HEK293T (cell line): ENCODE data around the gene NID2.

Source experiments
- CTCF ChIA-PET: fragments of 350-600 bp; formaldehyde crosslinking; extraction: SDS; loops from one replicate; lab custom pipeline; 2021; ENCODE audit warnings: antibody characterized with exemption, inconsistent platforms; lab: Yijun Ruan, JAX
- POLR2A ChIA-PET: fragments of 350-600 bp; formaldehyde crosslinking; extraction: SDS; loops from one replicate; lab custom pipeline; 2020; ENCODE audit warnings: antibody characterized with exemption, inconsistent platforms; lab: Yijun Ruan, JAX
- DNase-seq: peaks from one replicate; pipeline ENCODE4 v3.0.0; 2012; ENCODE audit warnings: mixed read lengths; ENCODE audit errors: extremely low spot score
- ARNT ChIP-seq: fragments of 450-650 bp; IDR thresholded peaks from 2 replicates; pipeline ENCODE4 v1.6.1; 2017; ENCODE audit warnings: mild to moderate bottlenecking
- BHLHE40 ChIP-seq: fragments of 450-650 bp; IDR thresholded peaks from 2 replicates; pipeline ENCODE4 v1.6.1; 2016; ENCODE audit warnings: mild to moderate bottlenecking, moderate library complexity, borderline replicate concordance
- CTBP1 ChIP-seq: fragments of 450-650 bp; IDR thresholded peaks from 2 replicates; pipeline ENCODE4 v1.6.1; 2016; ENCODE audit warnings: borderline replicate concordance
- ELF4 ChIP-seq: fragments of 450-650 bp; IDR thresholded peaks from 2 replicates; pipeline ENCODE4 v1.6.1; 2017; ENCODE audit warnings: antibody characterized with exemption
- FOXA1 ChIP-seq: fragments of 450-650 bp; IDR thresholded peaks from 2 replicates; pipeline ENCODE4 v1.6.1; 2016; ENCODE audit warnings: mild to moderate bottlenecking
- FOXK2 ChIP-seq: fragments of 450-650 bp; IDR thresholded peaks from 2 replicates; pipeline ENCODE4 v1.6.1; 2016; ENCODE audit warnings: mild to moderate bottlenecking
- FOXM1 ChIP-seq: fragments of 450-650 bp; IDR thresholded peaks from 2 replicates; pipeline ENCODE4 v1.6.1; 2017; ENCODE audit warnings: mild to moderate bottlenecking, borderline replicate concordance
- HDGF ChIP-seq: fragments of 450-650 bp; IDR thresholded peaks from 2 replicates; pipeline ENCODE4 v1.6.1; 2017; ENCODE audit warnings: antibody characterized with exemption, borderline replicate concordance
- L3MBTL2 ChIP-seq: fragments of 450-650 bp; conservative IDR thresholded peaks from 2 replicates; pipeline ENCODE4 v1.6.1; 2016; ENCODE audit warnings: mild to moderate bottlenecking
- LEF1 ChIP-seq: fragments of 450-650 bp; IDR thresholded peaks from 2 replicates; pipeline ENCODE4 v1.6.1; 2017; ENCODE audit warnings: mild to moderate bottlenecking, borderline replicate concordance
- NFRKB ChIP-seq: fragments of 450-650 bp; IDR thresholded peaks from 2 replicates; pipeline ENCODE4 v1.6.1; 2016; ENCODE audit warnings: mild to moderate bottlenecking, moderate library complexity
- PKNOX1 ChIP-seq: fragments of 450-650 bp; IDR thresholded peaks from 2 replicates; pipeline ENCODE4 v1.6.1; 2016
- SP1 ChIP-seq: fragments of 450-650 bp; IDR thresholded peaks from 2 replicates; pipeline ENCODE4 v1.6.1; 2017
- SUZ12 ChIP-seq: fragments of 450-650 bp; IDR thresholded peaks from 2 replicates; pipeline ENCODE4 v1.6.1; 2016; ENCODE audit warnings: mild to moderate bottlenecking
- TARDBP ChIP-seq: fragments of 450-650 bp; IDR thresholded peaks from 2 replicates; pipeline ENCODE4 v1.6.1; 2016
- ZNF384 ChIP-seq: fragments of 450-650 bp; IDR thresholded peaks from 2 replicates; pipeline ENCODE4 v1.6.1; 2016

The NID2 gene

GRCh38 chr14:52039124-52039815, 29.6 kb downstream of the NID2 start:
- DNase-seq = no peak
- POLR2A ChIA-PET = no interaction called here
- CTCF ChIA-PET = no interaction called here
- TF ChIP-seq ELF4 (no peak), BHLHE40 (no peak), FOXM1 (no peak), L3MBTL2 (no peak), TARDBP (no peak), NFRKB (no peak), SUZ12 (no peak), FOXK2 (no peak), LEF1 (no peak)

GRCh38 chr14:52033101-52033642, 35.7 kb downstream of the NID2 start:
- no peak for TF ChIP-seq BHLHE40
- TF ChIP-seq FOXM1 = no peak
- TF ChIP-seq SUZ12 = no peak
- no peak for TF ChIP-seq PKNOX1
- no peak for TF ChIP-seq ELF4
- POLR2A ChIA-PET = interaction anchor here (0.7 kb wide), 1 partner anchor 408 kb away, joined by 3 read pairs; no protein-coding TSS in a partner anchor
- DNase-seq = no peak
- CTCF ChIA-PET = interaction anchor here (0.6 to 1.3 kb wide), 3 partner anchors 11 to 1272 kb away, joined by 3 to 4 read pairs (median 3); no protein-coding TSS in a partner anchor

GRCh38 chr14:52032204-52032801, 36.6 kb downstream of the NID2 start:
- CTCF ChIA-PET = interaction anchor here (0.9 to 1.3 kb wide), 3 partner anchors 12 to 40 kb away, joined by 3 to 4 read pairs (median 3); no protein-coding TSS in a partner anchor
- POLR2A ChIA-PET = no interaction called here
- TF ChIP-seq BHLHE40 = no peak
- no peak for TF ChIP-seq ELF4
- no peak for TF ChIP-seq ARNT
- TF ChIP-seq FOXK2 = no peak
- DNase-seq = no peak

GRCh38 chr14:52031781-52032180, 37.1 kb downstream of the NID2 start:
- ChIA-PET POLR2A (no interaction called here), CTCF (interaction anchor here (1.0 kb wide), 1 partner anchor 12 kb away, joined by 3 read pairs; no protein-coding TSS in a partner anchor)
- DNase-seq = no peak
- TF ChIP-seq LEF1 (no peak), FOXK2 (no peak), SUZ12 (no peak), FOXA1 (no peak), BHLHE40 (no peak), CTBP1 (no peak), TARDBP (no peak), SP1 (no peak), PKNOX1 (no peak), L3MBTL2 (no peak), ELF4 (no peak), HDGF (no peak), FOXM1 (no peak)

- TF ChIP-seq PKNOX1 (no peak), TARDBP (no peak)
- ChIA-PET CTCF (no interaction called here), POLR2A (no interaction called here)
- DNase-seq = no peak
Observed at GRCh38 chr14:52029881-52030280, 39.0 kb downstream of the NID2 start.

GRCh38 chr14:52026901-52027300, 42.0 kb downstream of the NID2 start:
- TF ChIP-seq LEF1 = no peak
- TF ChIP-seq SUZ12 = no peak
- no peak for TF ChIP-seq CTBP1
- no peak for TF ChIP-seq L3MBTL2
- no peak for TF ChIP-seq FOXK2
- TF ChIP-seq HDGF = no peak
- TF ChIP-seq FOXA1 = no peak
- TF ChIP-seq PKNOX1 = no peak
- no peak for TF ChIP-seq TARDBP
- no peak for TF ChIP-seq NFRKB
- no peak for TF ChIP-seq ZNF384
- no peak for TF ChIP-seq FOXM1
- TF ChIP-seq SP1 = no peak
- no peak for TF ChIP-seq ARNT
- no peak for TF ChIP-seq BHLHE40
- no peak for TF ChIP-seq ELF4
- ChIA-PET POLR2A (no interaction called here), CTCF (no interaction called here)
- DNase-seq = no peak
